KBM-7 (cell line): ENCODE measurements around the gene SPA17.

Experiments used
- DNase-seq: peaks from one replicate; pipeline ENCODE4 v3.0.0-alpha.2; 2015
- in situ Hi-C: fragments of 300-500 bp; cut with MboI; formaldehyde crosslinking; loops from 2 replicates; pipeline ENCODE4 v1.14.3; 2020; ENCODE audit warnings: low sequenced_read_pairs, low pct_unique_long_range_greater_than_20kb, mixed read lengths

The SPA17 gene

GRCh38 chr11:124745270-124745834, 71.6 kb downstream of the SPA17 start:
- in situ Hi-C loops: no loop called here
- no peak for DNase-seq

GRCh38 chr11:124745835-124746620, 72.3 kb downstream of the SPA17 start:
- in situ Hi-C loops: no loop called here
- DNase-seq: no peak

GRCh38 chr11:124746621-124747243, 73.0 kb downstream of the SPA17 start:
- in situ Hi-C loops: no loop called here
- no peak for DNase-seq
